Mesodermal cell (in vitro differentiated cells): ENCODE data around the gene WDR70. TPM values are rescaled to one million over a fixed set of nuclear protein-coding genes. Genes with fewer than 3 reads are reported as not detected.
A peak's percentile ranks its signal among the peaks of the same experiment; 100 is the strongest.
"Not testable (repeated sequence)": the region's sequence is repeated elsewhere in the genome, so short reads cannot be mapped to it uniquely, and the experiment has no call there.

Experiments used
- H3K27ac ChIP-seq: 2 replicates; pipeline ENCODE4 v1.7.0; 2013; ENCODE audit warnings: mild to moderate bottlenecking, low read depth, low read length, moderate library complexity; ENCODE audit not compliant: severe bottlenecking
- H3K36me3 ChIP-seq: 2 replicates; pipeline ENCODE4 v1.7.1; 2013; ENCODE audit warnings: mild to moderate bottlenecking, low read length, moderate library complexity; ENCODE audit not compliant: control insufficient read depth, insufficient read depth
- H3K4me1 ChIP-seq: one replicate; pipeline ENCODE4 v1.7.1; 2013; ENCODE audit warnings: mild to moderate bottlenecking, low read length; ENCODE audit not compliant: insufficient read depth, control insufficient read depth, poor library complexity, severe bottlenecking
- H3K4me3 ChIP-seq: 2 replicates; pipeline ENCODE4 v1.7.0; 2013; ENCODE audit warnings: low read length, control low read depth, mild to moderate bottlenecking; ENCODE audit not compliant: insufficient read depth, poor library complexity, severe bottlenecking; ENCODE audit errors: extremely low read depth
- H3K9me3 ChIP-seq: 2 replicates; pipeline ENCODE4 v1.7.1; 2013; ENCODE audit warnings: mild to moderate bottlenecking, low read length, moderate library complexity; ENCODE audit not compliant: control insufficient read depth
- WGBS, 2 experiments: methylation state at CpG; one replicate each; pipeline ENCODE4 v1.1.5; 2013; ENCODE audit warnings: missing lambda C conversion rate in 2 of 2; ENCODE audit not compliant: insufficient coverage in 2 of 2; 5-methylcytosine and 5-hydroxymethylcytosine counted together
- polyA plus RNA-seq, 2 experiments: library from polyadenylated mRNA; stranded (reverse); fragments of 50-300 nt; gene quantifications; one replicate each; pipeline ENCODE4 v1.2.3, GENCODE V29; 2013

WDR70 gene
- polyA plus RNA-seq (2013, experiment 1 of 2) = 42.3 TPM
- polyA plus RNA-seq (2013, experiment 2 of 2) = 37.1 TPM

GRCh38 chr5:37379100-37379628 is at the start of gene WDR70:
TSS of gene WDR70 (plus strand) at chr5:37379318. CDS start at chr5:37379368, 50 bp downstream.
- not testable (repeated sequence) for H3K4me1 ChIP-seq, H3K27ac ChIP-seq, H3K9me3 ChIP-seq
- Histone ChIP-seq H3K36me3 (peaks cover 19% of the 10 kb centered on the region), H3K4me3 (peak within 1 kb of the TSS; percentile 71)
- WGBS, 2 experiments = 0 to 1% methylated on average over 16 to 20 of the region's 39 CpGs

GRCh38 chr5:37334754-37335153 is 44.4 kb upstream of the WDR70 start:
- H3K9me3 ChIP-seq, H3K4me1 ChIP-seq, H3K4me3 ChIP-seq, H3K27ac ChIP-seq: not testable (repeated sequence)
- H3K36me3 ChIP-seq = peaks cover 84% of the 10 kb centered on the region
- WGBS, 2 experiments = 90 to 99% methylated on average over 10 of the region's 12 CpGs

- H3K4me1 ChIP-seq, H3K27ac ChIP-seq, H3K4me3 ChIP-seq, H3K9me3 ChIP-seq: not testable (repeated sequence)
- 93 to 94% methylated on average over 15 to 16 of the region's 18 CpGs for WGBS, 2 experiments
- peaks cover 89% of the 10 kb centered on the region for H3K36me3 ChIP-seq
These were observed 36.4 kb upstream of the WDR70 start for GRCh38 chr5:37342741-37343140.

- no peak overlapping the region for H3K4me3 ChIP-seq
- no peaks in the 10 kb centered on the region for H3K9me3 ChIP-seq
- H3K27ac ChIP-seq = no peak overlapping the region
- 94% methylated on average over 3 to 5 of the region's 6 CpGs for WGBS, 2 experiments
- peaks cover 83% of the 10 kb centered on the region for H3K36me3 ChIP-seq
- H3K4me1 ChIP-seq = peaks cover 2% of the 10 kb centered on the region
These were observed 24.0 kb upstream of the WDR70 start for GRCh38 chr5:37355161-37355560.

GRCh38 chr5:37370550-37370863 is 8.6 kb upstream of the WDR70 start:
- WGBS, 2 experiments = 0 to 2% methylated on average over 4 to 7 of the region's 7 CpGs
- H3K27ac ChIP-seq = peak overlapping the region; percentile 82
- peaks cover 9% of the 10 kb centered on the region for H3K4me1 ChIP-seq

GRCh38 chr5:37370864-37371726 is 8.0 kb upstream of the WDR70 start, which contains the start of gene NUP155:
TSS of gene NUP155 (minus strand) at chr5:37371106. CDS start at chr5:37370977, 129 bp downstream.
- peaks cover 9% of the 10 kb centered on the region for H3K4me1 ChIP-seq
- peaks cover 13% of the 10 kb centered on the region for H3K36me3 ChIP-seq
- peak within 1 kb of the TSS; percentile 69 for H3K4me3 ChIP-seq
- WGBS, 2 experiments = 1 to 2% methylated on average over 33 to 47 of the region's 49 CpGs
- no peaks in the 10 kb centered on the region for H3K9me3 ChIP-seq
- peak within 1 kb of the TSS; percentile 82 for H3K27ac ChIP-seq

More at GRCh38 chr5:37370550-37370863, 8.6 kb upstream of the WDR70 start:
- peaks cover 13% of the 10 kb centered on the region for H3K36me3 ChIP-seq
- no peaks in the 10 kb centered on the region for H3K9me3 ChIP-seq
- peak overlapping the region; percentile 69 for H3K4me3 ChIP-seq

GRCh38 chr5:37375091-37375490 is 4.0 kb upstream of the WDR70 start:
- no peaks in the 10 kb centered on the region for H3K4me1 ChIP-seq
- 84 to 87% methylated on average over 2 to 3 of the region's 3 CpGs for WGBS, 2 experiments
- no peaks in the 10 kb centered on the region for H3K9me3 ChIP-seq
- no peak overlapping the region for H3K27ac ChIP-seq
- H3K4me3 ChIP-seq = no peak overlapping the region
- H3K36me3 ChIP-seq = no peaks in the 10 kb centered on the region

GRCh38 chr5:37378066-37378465 is 1.1 kb upstream of the WDR70 start:
- H3K4me3 ChIP-seq, H3K27ac ChIP-seq, H3K4me1 ChIP-seq, H3K9me3 ChIP-seq: not testable (repeated sequence)
- 86 to 87% methylated on average over 8 to 10 of the region's 12 CpGs for WGBS, 2 experiments
- peaks cover 12% of the 10 kb centered on the region for H3K36me3 ChIP-seq

- H3K4me3 ChIP-seq = no peak overlapping the region
- H3K27ac ChIP-seq = no peak overlapping the region
- no peaks in the 10 kb centered on the region for H3K9me3 ChIP-seq
- WGBS, 2 experiments = 100% methylated on average over 1 of the region's 3 CpGs; no CpG with 5 or more reads in 1 of the 2 experiments
- H3K36me3 ChIP-seq = peaks cover 50% of the 10 kb centered on the region
- no peaks in the 10 kb centered on the region for H3K4me1 ChIP-seq
These were observed 12.5 kb downstream of the WDR70 start for GRCh38 chr5:37391591-37391990.

- WGBS, 2 experiments = 87 to 95% methylated on average over 3 to 4 of the region's 5 CpGs
- no peaks in the 10 kb centered on the region for H3K9me3 ChIP-seq
- H3K36me3 ChIP-seq = peaks cover 68% of the 10 kb centered on the region
- H3K27ac ChIP-seq = no peak overlapping the region
- no peak overlapping the region for H3K4me3 ChIP-seq
- H3K4me1 ChIP-seq = no peaks in the 10 kb centered on the region
These were observed 17.2 kb downstream of the WDR70 start for GRCh38 chr5:37396352-37396751.

GRCh38 chr5:37400501-37400900 is 21.4 kb downstream of the WDR70 start:
- Histone ChIP-seq H3K27ac (no peak overlapping the region), H3K4me1 (no peaks in the 10 kb centered on the region), H3K4me3 (no peak overlapping the region), H3K9me3 (no peaks in the 10 kb centered on the region), H3K36me3 (peaks cover 39% of the 10 kb centered on the region)
- WGBS, 2 experiments = 100% methylated on average over 1 of the region's 4 CpGs
